ENCODE results near the gene WDR64. TPM values are rescaled to one million over a fixed set of nuclear protein-coding genes. Genes with fewer than 3 reads are reported as not detected.

The WDR64 gene
- total and polyA plus RNA-seq, 2 donors (not counting 3 experiments of a cell fraction or from before 2014, with no cell fraction given) = not detected

- Histone ChIP-seq H4K20me1 (replicated peaks; ENCODE audit: control insufficient read depth, extremely low read depth, insufficient read depth, low read length) (no peaks in the 10 kb centered on the region), H3K4me2 (ENCODE audit: insufficient read depth, low read length) (no peak overlapping the region), H3K9me1 (replicated peaks; ENCODE audit: control insufficient read depth, extremely low read depth, insufficient read depth, low read length) (no peaks in the 10 kb centered on the region), H3K4me1 (ENCODE audit: control insufficient read depth, extremely low read depth, insufficient read depth, low read length) (no peaks in the 10 kb centered on the region), H3K27ac (ENCODE audit: insufficient read depth, low read depth, low read length) (no peak overlapping the region), H2AFZ (ENCODE audit: low read depth, low read length) (no peak overlapping the region), H3K9me3 (replicated peaks; ENCODE audit: control insufficient read depth, insufficient read depth, low read length) (no peaks in the 10 kb centered on the region), H3K36me3 (ENCODE audit: control insufficient read depth in 2 of 2, extremely low read depth in 1 of 2, insufficient read depth in 2 of 2, low read length in 2 of 2) (no peaks in the 10 kb centered on the region), H3K9ac (replicated peaks; ENCODE audit: extremely low read depth, insufficient read depth, low read length) (no peak overlapping the region), H3K27me3 (ENCODE audit: control insufficient read depth in 2 of 2, insufficient read depth in 2 of 2, low read length in 2 of 2) (no peaks in the 10 kb centered on the region), H3K79me2 (ENCODE audit: control insufficient read depth, insufficient read depth, low read length) (no peaks in the 10 kb centered on the region), H3K4me3 (replicated peaks in 1 of 3; ENCODE audit: insufficient read depth in 1 of 3, low read depth in 1 of 3, low read length in 3 of 3) (no peak overlapping the region)
- POLR2A ChIA-PET = no interaction called here
- no peak for TF ChIP-seq MAX (IDR thresholded peaks at IDR 0.05; ENCODE audit: insufficient read depth, insufficient read length)
- no peak for TF ChIP-seq MYC (IDR thresholded peaks at IDR 0.05; ENCODE audit: low read depth, low read length)
- no peak for TF ChIP-seq POLR2AphosphoS5 (IDR thresholded peaks at IDR 0.05; ENCODE audit: insufficient read depth, low read depth, low read length)
- TF ChIP-seq FOS (IDR thresholded peaks at IDR 0.05; ENCODE audit: borderline replicate concordance, insufficient read depth, low read length) = no peak
- TF ChIP-seq CTCF (IDR thresholded peaks at IDR 0.05; ENCODE audit: extremely low read depth in 1 of 2, insufficient read depth in 1 of 2, low read depth in 1 of 2, low read length in 2 of 2) = no peak
- no peak for TF ChIP-seq EZH2 (IDR thresholded peaks at IDR 0.05; ENCODE audit: borderline replicate concordance, low read depth, low read length, severe bottlenecking)
- TF ChIP-seq JUN (IDR thresholded peaks at IDR 0.05; ENCODE audit: borderline replicate concordance, insufficient read depth, insufficient read length, low read depth) = no peak
- TF ChIP-seq POLR2A (IDR thresholded peaks at IDR 0.05; ENCODE audit: low read depth, low read length) = no peak
- no peak for TF ChIP-seq GATA2 (IDR thresholded peaks at IDR 0.05; ENCODE audit: insufficient read depth, insufficient read length, low read depth, low read length)
- DNase-seq (ENCODE audit: low read depth, low spot score) (no peak), FAIRE-seq (no peak)
- dilution Hi-C loops (cut with MboI; ENCODE audit: extremely low pct_ligation_motif_present, low sequenced_read_pairs) = no loop called here
- intact Hi-C loops (cut with micrococcal nuclease) = no loop called here
- CTCF ChIA-PET = no interaction called here
- no TSS peak for BruUV-seq (replicated peaks)
Observed at GRCh38 chr1:241715435-241715834, 63.4 kb downstream of the WDR64 start.

All from endothelial cell of umbilical vein (primary cell).